GM12801 (cell line): ENCODE data around the gene STAT4.

Source experiments
- CTCF ChIP-seq: IDR thresholded peaks from one replicate; pipeline ENCODE4 v1.5.1; 2011; ENCODE audit warnings: control low read depth; ENCODE audit not compliant: insufficient read length; ENCODE audit errors: extremely low read depth

The STAT4 gene

GRCh38 chr2:191151331-191151730 lies 537 bp upstream of the STAT4 start:
- TF ChIP-seq CTCF: no peak

GRCh38 chr2:191150230-191150599 lies 579 bp downstream of the STAT4 start:
- no peak for TF ChIP-seq CTCF

- TF ChIP-seq CTCF: no peak
Measured at GRCh38 chr2:191149391-191149790, 1.4 kb downstream of the STAT4 start.

- no peak for TF ChIP-seq CTCF
Measured at GRCh38 chr2:191148791-191149190, 2.0 kb downstream of the STAT4 start.

- TF ChIP-seq CTCF: no peak
Measured at GRCh38 chr2:191148281-191148680, 2.5 kb downstream of the STAT4 start.

- no peak for TF ChIP-seq CTCF
Measured at GRCh38 chr2:191145769-191146471, 4.9 kb downstream of the STAT4 start.

- TF ChIP-seq CTCF: no peak
Measured at GRCh38 chr2:191144217-191144616, 6.6 kb downstream of the STAT4 start.
